Activated CD8-positive, alpha-beta memory T cell treated with anti-CD3 and anti-CD28 coated beads for 36 hours (primary cell): Measurements from ENCODE around the gene MGLL. TPM values are rescaled to one million over a fixed set of nuclear protein-coding genes. Genes with fewer than 3 reads are reported as not detected.

Experiments
- CTCF ChIA-PET: fragments of 350-600 bp; sonication (Branson Sonifier 250); formaldehyde crosslinking; loops from one replicate; lab custom pipeline; 2021; ENCODE audit warnings: antibody characterized with exemption; lab: Charles Lee
- POLR2A ChIA-PET: fragments of 350-600 bp; sonication (Branson Sonifier 250); formaldehyde crosslinking; loops from one replicate; lab custom pipeline; 2021; ENCODE audit warnings: antibody characterized with exemption; lab: Charles Lee
- total RNA-seq, 2 experiments: library from RNA; stranded (reverse); gene quantifications; one replicate each; pipeline ENCODE4 v1.2.3, GENCODE V29; 2021

The MGLL gene
- total RNA-seq, 2 experiments from 2014 or later: 2.2 to 4.9 TPM

- POLR2A ChIA-PET: no interaction called here
- CTCF ChIA-PET: interaction anchor here (0.9 kb wide), 1 partner anchor 123 kb away, joined by 3 read pairs; no protein-coding TSS in a partner anchor
These were observed 16.8 kb upstream of the MGLL start for GRCh38 chr3:127839099-127839498.

GRCh38 chr3:127835993-127836882, 13.9 kb upstream of the MGLL start:
- CTCF ChIA-PET: no interaction called here
- POLR2A ChIA-PET: no interaction called here

GRCh38 chr3:127834771-127835170, 12.5 kb upstream of the MGLL start:
- POLR2A ChIA-PET: no interaction called here
- CTCF ChIA-PET: interaction anchor here (0.7 kb wide), 1 partner anchor 260 kb away, joined by 3 read pairs; no protein-coding TSS in a partner anchor

- POLR2A ChIA-PET: no interaction called here
- CTCF ChIA-PET: interaction anchor here (1.5 kb wide), 1 partner anchor 153 kb away, joined by 3 read pairs; no protein-coding TSS in a partner anchor
These were observed 11.1 kb upstream of the MGLL start for GRCh38 chr3:127833281-127834032.

GRCh38 chr3:127831723-127832172, 9.4 kb upstream of the MGLL start:
- CTCF ChIA-PET: interaction anchor here (0.6 to 1.5 kb wide), 3 partner anchors 53 to 256 kb away, joined by 3 read pairs; no protein-coding TSS in a partner anchor
- POLR2A ChIA-PET: no interaction called here

GRCh38 chr3:127829537-127829936, 7.2 kb upstream of the MGLL start:
- ChIA-PET CTCF (interaction anchor here (0.7 to 0.8 kb wide), 2 partner anchors 36 to 133 kb away, joined by 3 to 4 read pairs; no protein-coding TSS in a partner anchor), POLR2A (no interaction called here)

- ChIA-PET CTCF (no interaction called here), POLR2A (no interaction called here)
These were observed 5.5 kb upstream of the MGLL start for GRCh38 chr3:127827808-127828207.

- ChIA-PET CTCF (interaction anchor here (0.7 kb wide), 1 partner anchor 17 kb away, joined by 3 read pairs; no protein-coding TSS in a partner anchor), POLR2A (no interaction called here)
These were observed 3.4 kb upstream of the MGLL start for GRCh38 chr3:127825756-127826155.

GRCh38 chr3:127824151-127824825, 2.0 kb upstream of the MGLL start:
- CTCF ChIA-PET: no interaction called here
- POLR2A ChIA-PET: interaction anchor here (0.8 kb wide), 1 partner anchor 32 kb away, joined by 4 read pairs; no protein-coding TSS in a partner anchor

- POLR2A ChIA-PET: no interaction called here
- CTCF ChIA-PET: no interaction called here
These were observed 1.1 kb upstream of the MGLL start for GRCh38 chr3:127823426-127823857.

GRCh38 chr3:127822682-127823425, 539 bp upstream of the MGLL start:
- ChIA-PET CTCF (no interaction called here), POLR2A (interaction anchor here (0.9 kb wide), 1 partner anchor 69 kb away, joined by 3 read pairs; no protein-coding TSS in a partner anchor)

GRCh38 chr3:127821394-127821793, 921 bp downstream of the MGLL start:
- CTCF ChIA-PET: no interaction called here
- POLR2A ChIA-PET: no interaction called here

GRCh38 chr3:127820826-127821313, 1.4 kb downstream of the MGLL start:
- ChIA-PET POLR2A (no interaction called here), CTCF (no interaction called here)

- ChIA-PET CTCF (no interaction called here), POLR2A (no interaction called here)
These were observed 2.0 kb downstream of the MGLL start for GRCh38 chr3:127820221-127820825.

- ChIA-PET CTCF (no interaction called here), POLR2A (no interaction called here)
These were observed 2.7 kb downstream of the MGLL start for GRCh38 chr3:127819656-127820055.

GRCh38 chr3:127819086-127819485, 3.2 kb downstream of the MGLL start:
- ChIA-PET POLR2A (no interaction called here), CTCF (no interaction called here)

- CTCF ChIA-PET: no interaction called here
- POLR2A ChIA-PET: no interaction called here
These were observed 4.9 kb downstream of the MGLL start for GRCh38 chr3:127817406-127817841.
